ENCODE data around the gene ZNF665. TPM values are rescaled to one million over a fixed set of nuclear protein-coding genes. Genes with fewer than 3 reads are reported as not detected.

The ZNF665 gene
- polyA plus RNA-seq, 1 donor from 2014 or later = 2.6 TPM

DNA sequence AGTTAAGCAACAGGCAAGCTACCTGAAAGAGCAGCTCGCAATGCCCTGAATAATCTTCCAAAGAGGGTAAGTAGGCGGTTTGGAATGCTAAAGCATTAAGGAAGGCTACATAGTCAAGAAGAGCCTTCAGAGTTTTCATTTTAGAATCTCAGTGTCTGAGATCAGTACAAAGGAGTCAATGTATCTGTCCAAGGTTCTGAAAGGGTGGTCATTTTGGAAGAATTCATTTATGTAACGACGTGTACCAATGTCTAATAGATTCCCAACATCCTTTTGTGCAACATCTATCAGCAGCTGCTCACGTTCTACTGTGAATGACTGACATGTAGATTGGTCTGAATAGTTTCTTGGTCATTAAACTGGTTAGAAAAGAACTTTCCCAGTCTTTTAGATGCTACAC lies 15.2 kb downstream of the ZNF665 start:
- H4K20me1 ChIP-seq (ENCODE audit: insufficient read depth) = no peaks in the 10 kb centered on the region
- no peaks in the 10 kb centered on the region for H3K9me3 ChIP-seq (ENCODE audit: low read length)
- no peaks in the 10 kb centered on the region for H3K9me2 ChIP-seq (ENCODE audit: insufficient read depth, low read length)
- no peak overlapping the region for H3K27ac ChIP-seq (ENCODE audit: low read length)
- H3K4me2 ChIP-seq (ENCODE audit: low read length) = no peak overlapping the region
- H3K27me3 ChIP-seq (ENCODE audit: insufficient read depth, low read depth, low read length) = no peaks in the 10 kb centered on the region
- no peak overlapping the region for H3K4me3 ChIP-seq (ENCODE audit: low read length)
- H3K79me2 ChIP-seq (replicated peaks; ENCODE audit: insufficient read depth, low read length) = no peaks in the 10 kb centered on the region
- no peaks in the 10 kb centered on the region for H3K36me3 ChIP-seq (ENCODE audit: insufficient read depth, low read length)
- H2AFZ ChIP-seq (ENCODE audit: low read depth, low read length) = no peak overlapping the region
- H3K9ac ChIP-seq (ENCODE audit: low read length) = no peak overlapping the region
- TF ChIP-seq RAD21 (conservative IDR thresholded peaks at IDR 0.05) (no peak), TAF1 (IDR thresholded peaks at IDR 0.05; ENCODE audit: low read depth) (no peak), POLR2AphosphoS5 (IDR thresholded peaks at IDR 0.05) (no peak), REST (IDR thresholded peaks at IDR 0.05; ENCODE audit: borderline replicate concordance) (no peak), MXI1 (conservative IDR thresholded peaks at IDR 0.05; ENCODE audit: poor library complexity, severe bottlenecking) (no peak), EP300 (conservative IDR thresholded peaks at IDR 0.05; ENCODE audit: poor library complexity, severe bottlenecking) (no peak), SMC3 (conservative IDR thresholded peaks at IDR 0.05; ENCODE audit: poor library complexity) (no peak), EZH2 (IDR thresholded peaks at IDR 0.05; ENCODE audit: borderline replicate concordance, insufficient read depth, low read length, poor library complexity, severe bottlenecking) (no peak), CTCF (IDR thresholded peaks at IDR 0.05; ENCODE audit: poor library complexity, severe bottlenecking) (no peak)
- H3F3A ChIP-seq (ENCODE audit: insufficient read depth, low read length, poor library complexity, severe bottlenecking) = no peaks in the 10 kb centered on the region

DNA sequence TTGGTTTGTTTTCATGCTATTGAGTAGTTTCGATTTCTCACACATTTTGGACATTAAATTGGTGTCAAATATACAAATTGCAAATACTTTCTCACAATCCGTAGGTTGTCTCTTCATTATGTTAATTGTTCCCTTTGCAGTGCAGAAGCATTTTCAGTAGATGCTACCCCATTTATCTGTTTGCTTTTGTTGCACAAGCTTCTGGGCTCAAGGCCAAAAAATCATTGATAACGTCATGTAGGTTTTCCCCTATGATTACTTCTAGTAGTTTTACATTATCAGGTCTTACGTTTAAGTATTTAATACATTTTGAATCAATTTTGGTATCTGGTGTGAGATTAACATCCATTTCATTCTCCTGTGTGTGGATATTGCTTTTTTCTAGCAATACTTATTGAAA lies 20.3 kb downstream of the ZNF665 start:
- Histone ChIP-seq H3K4me2 (ENCODE audit: low read length) (no peak overlapping the region), H3K79me2 (replicated peaks; ENCODE audit: insufficient read depth, low read length) (no peaks in the 10 kb centered on the region), H3K9me3 (ENCODE audit: low read length) (peaks cover 3% of the 10 kb centered on the region), H3K4me3 (ENCODE audit: low read length) (no peak overlapping the region), H2AFZ (ENCODE audit: low read depth, low read length) (no peak overlapping the region), H3K9me2 (ENCODE audit: insufficient read depth, low read length) (no peaks in the 10 kb centered on the region), H4K20me1 (ENCODE audit: insufficient read depth) (no peaks in the 10 kb centered on the region), H3K27me3 (ENCODE audit: insufficient read depth, low read depth, low read length) (no peaks in the 10 kb centered on the region), H3K36me3 (ENCODE audit: insufficient read depth, low read length) (no peaks in the 10 kb centered on the region), H3F3A (ENCODE audit: insufficient read depth, low read length, poor library complexity, severe bottlenecking) (no peaks in the 10 kb centered on the region), H3K27ac (ENCODE audit: low read length) (no peak overlapping the region), H3K9ac (ENCODE audit: low read length) (no peak overlapping the region)
- TF ChIP-seq POLR2AphosphoS5 (IDR thresholded peaks at IDR 0.05) (no peak), RAD21 (conservative IDR thresholded peaks at IDR 0.05) (no peak), EP300 (conservative IDR thresholded peaks at IDR 0.05; ENCODE audit: poor library complexity, severe bottlenecking) (no peak), SMC3 (conservative IDR thresholded peaks at IDR 0.05; ENCODE audit: poor library complexity) (no peak), TAF1 (IDR thresholded peaks at IDR 0.05; ENCODE audit: low read depth) (no peak), MXI1 (conservative IDR thresholded peaks at IDR 0.05; ENCODE audit: poor library complexity, severe bottlenecking) (no peak), EZH2 (IDR thresholded peaks at IDR 0.05; ENCODE audit: borderline replicate concordance, insufficient read depth, low read length, poor library complexity, severe bottlenecking) (no peak), CTCF (IDR thresholded peaks at IDR 0.05; ENCODE audit: poor library complexity, severe bottlenecking) (no peak), REST (IDR thresholded peaks at IDR 0.05; ENCODE audit: borderline replicate concordance) (no peak)
